ENCODE measurements around the gene FOXO3.
"Not testable (repeated sequence)": the region's sequence is repeated elsewhere in the genome, so short reads cannot be mapped to it uniquely, and the experiment has no call there.

Gene FOXO3

DNA sequence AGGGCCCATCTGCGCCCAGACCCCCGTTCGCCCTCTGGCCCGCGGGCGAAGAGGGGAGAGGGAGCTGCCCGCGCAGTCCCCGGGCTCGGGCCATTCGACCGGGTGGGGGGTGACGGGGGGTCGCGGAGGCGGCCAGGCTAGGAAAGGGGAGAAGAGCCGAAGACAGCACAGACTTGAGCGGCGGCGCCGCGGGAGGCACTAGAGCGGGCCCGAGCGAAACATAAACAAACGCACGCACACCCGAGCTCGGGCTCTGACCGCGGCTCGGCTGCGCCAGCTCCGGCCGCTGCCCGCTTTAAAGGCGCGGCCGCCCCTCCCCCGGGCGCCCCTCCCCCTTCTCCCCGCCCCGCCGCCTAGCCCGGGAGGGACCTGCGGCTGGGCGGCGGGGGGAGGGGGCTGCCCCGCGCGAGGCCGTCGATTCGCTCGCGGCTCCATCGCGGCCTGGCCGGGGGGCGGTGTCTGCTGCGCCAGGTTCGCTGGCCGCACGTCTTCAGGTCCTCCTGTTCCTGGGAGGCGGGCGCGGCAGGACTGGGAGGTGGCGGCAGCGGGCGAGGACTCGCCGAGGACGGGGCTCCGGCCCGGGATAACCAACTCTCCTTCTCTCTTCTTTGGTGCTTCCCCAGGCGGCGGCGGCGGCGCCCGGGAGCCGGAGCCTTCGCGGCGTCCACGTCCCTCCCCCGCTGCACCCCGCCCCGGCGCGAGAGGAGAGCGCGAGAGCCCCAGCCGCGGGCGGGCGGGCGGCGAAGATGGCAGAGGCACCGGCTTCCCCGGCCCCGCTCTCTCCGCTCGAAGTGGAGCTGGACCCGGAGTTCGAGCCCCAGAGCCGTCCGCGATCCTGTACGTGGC is at the start of gene FOXO3:
Gene FOXO3 (plus strand): TSS at position 455 of the 846 bp plus-strand sequence. CDS start 292 bp downstream, at position 747.
- peak; percentile 34 for DNase-seq (ENCODE audit: low read depth)

- no peak for DNase-seq (ENCODE audit: low read depth)
These were observed 41.8 kb upstream of the FOXO3 start for GRCh38 chr6:108518714-108519576.

- no peak for DNase-seq (ENCODE audit: low read depth)
These were observed 39.1 kb upstream of the FOXO3 start for GRCh38 chr6:108521616-108522107.

DNA sequence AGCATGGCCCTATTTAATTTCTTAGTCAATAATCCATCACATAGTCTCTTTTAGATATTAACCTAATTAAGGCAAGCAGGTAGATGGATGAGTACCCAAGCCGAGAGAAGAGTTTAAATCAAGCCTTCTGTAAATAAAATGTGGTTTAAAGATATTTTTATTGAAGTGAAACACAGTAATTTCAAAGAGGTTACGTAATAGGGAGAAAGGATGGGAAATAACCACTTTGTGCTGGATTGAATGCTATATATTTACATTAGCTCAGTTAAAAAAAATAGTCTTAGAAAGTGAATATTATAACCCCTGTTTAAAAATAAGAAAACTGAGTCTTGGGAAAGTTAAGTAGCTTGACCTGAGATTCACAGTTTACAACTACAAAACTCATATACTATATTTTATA is 37.0 kb upstream of the FOXO3 start:
- no peak for DNase-seq (ENCODE audit: low read depth)

GRCh38 chr6:108524528-108525248 is 36.0 kb upstream of the FOXO3 start:
- no peak for DNase-seq (ENCODE audit: low read depth)

DNA sequence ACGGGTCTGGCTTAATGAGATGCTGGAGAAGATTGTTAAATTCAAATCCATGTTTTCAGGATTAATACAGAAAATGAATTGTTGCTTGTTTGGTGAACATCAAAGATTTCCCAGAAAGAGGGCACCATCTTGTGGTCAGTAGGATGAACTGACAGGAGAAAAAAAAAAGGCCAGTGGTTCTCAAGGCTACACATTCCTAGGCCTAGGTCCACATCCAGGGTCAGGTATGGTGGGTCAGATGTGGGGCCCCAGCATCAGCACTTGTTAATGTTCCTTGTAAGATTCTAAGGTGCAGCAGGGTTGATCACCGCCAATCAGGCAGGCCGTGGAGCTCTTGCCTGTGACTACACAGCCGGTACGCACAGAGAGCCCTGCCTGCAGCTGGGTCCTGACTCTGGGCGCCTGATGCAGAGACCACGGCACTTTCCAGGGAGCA is 34.0 kb upstream of the FOXO3 start:
- DNase-seq (ENCODE audit: low read depth) = no peak

DNA sequence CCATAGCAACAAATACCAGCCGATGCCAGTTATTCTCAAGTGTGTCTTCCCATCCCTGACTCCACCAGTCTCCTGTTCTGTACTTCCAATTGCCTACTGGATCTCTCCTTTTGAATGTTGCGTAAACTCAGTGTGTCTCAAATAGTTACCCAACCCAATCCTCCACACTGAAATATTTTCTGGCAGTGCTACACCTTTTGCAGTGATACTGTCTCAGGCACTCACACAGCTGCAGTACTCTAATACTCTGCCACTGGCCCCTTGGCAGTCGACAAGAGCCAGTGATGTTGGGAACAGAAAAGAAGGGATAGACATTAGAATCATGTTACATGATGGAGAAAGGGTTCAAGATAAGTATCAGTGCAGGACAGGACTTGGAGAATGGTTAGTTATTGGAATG is 31.8 kb upstream of the FOXO3 start:
- DNase-seq (ENCODE audit: low read depth) = no peak

GRCh38 chr6:108531332-108531731 is 29.4 kb upstream of the FOXO3 start:
- no peak for DNase-seq (ENCODE audit: low read depth)

GRCh38 chr6:108535114-108535742 is 25.5 kb upstream of the FOXO3 start:
- DNase-seq (ENCODE audit: low read depth) = no peak

GRCh38 chr6:108535920-108536535 is 24.7 kb upstream of the FOXO3 start:
- not testable (repeated sequence) for DNase-seq (ENCODE audit: low read depth)

GRCh38 chr6:108541843-108542759 is 18.6 kb upstream of the FOXO3 start:
- no peak for DNase-seq (ENCODE audit: low read depth)

DNA sequence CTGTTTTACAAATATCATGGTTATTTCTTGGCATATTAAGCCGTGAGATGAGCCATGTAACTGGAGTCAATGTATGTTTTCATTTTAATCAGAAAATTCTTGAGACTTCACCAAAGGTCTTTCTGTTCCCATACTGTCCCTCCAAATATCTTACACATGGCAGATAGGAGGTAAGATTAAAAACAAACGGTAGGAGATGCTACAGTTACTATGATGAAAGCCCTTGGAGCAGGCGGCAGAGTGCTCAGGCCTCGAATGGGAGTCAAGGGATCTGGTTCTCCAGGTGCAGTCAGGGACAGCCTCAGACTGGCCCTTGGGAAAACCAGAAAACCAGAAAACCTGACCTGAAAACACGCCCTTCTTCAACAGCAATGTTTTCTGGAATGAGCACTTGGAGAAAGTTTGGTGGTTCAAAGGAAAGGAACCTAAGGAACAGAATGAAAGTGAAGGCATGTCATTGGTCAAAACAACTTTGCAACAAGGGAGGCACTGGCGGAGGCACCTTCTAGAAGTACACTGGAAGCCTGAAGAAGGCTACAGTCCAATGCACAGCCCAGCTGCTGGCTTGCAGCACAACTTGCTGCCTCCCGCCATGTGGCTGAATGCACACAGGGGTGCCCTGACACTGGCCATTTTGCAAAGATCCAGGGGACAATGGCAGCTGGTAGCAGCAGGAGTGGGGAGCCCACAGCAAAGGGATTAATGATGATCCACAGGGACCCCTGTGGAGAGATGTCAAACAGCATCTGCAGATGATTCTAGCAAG is 17.4 kb upstream of the FOXO3 start:
- no peak for DNase-seq (ENCODE audit: low read depth)

GRCh38 chr6:108544606-108545005 is 16.1 kb upstream of the FOXO3 start:
- no peak for DNase-seq (ENCODE audit: low read depth)

- no peak for DNase-seq (ENCODE audit: low read depth)
These were observed 14.4 kb upstream of the FOXO3 start for GRCh38 chr6:108546079-108547049.

GRCh38 chr6:108549241-108549640 is 11.5 kb upstream of the FOXO3 start:
- no peak for DNase-seq (ENCODE audit: low read depth)

- DNase-seq (ENCODE audit: low read depth) = no peak
These were observed 11.0 kb upstream of the FOXO3 start for GRCh38 chr6:108549741-108550140.

GRCh38 chr6:108550256-108550655 is 10.5 kb upstream of the FOXO3 start:
- no peak for DNase-seq (ENCODE audit: low read depth)

DNA sequence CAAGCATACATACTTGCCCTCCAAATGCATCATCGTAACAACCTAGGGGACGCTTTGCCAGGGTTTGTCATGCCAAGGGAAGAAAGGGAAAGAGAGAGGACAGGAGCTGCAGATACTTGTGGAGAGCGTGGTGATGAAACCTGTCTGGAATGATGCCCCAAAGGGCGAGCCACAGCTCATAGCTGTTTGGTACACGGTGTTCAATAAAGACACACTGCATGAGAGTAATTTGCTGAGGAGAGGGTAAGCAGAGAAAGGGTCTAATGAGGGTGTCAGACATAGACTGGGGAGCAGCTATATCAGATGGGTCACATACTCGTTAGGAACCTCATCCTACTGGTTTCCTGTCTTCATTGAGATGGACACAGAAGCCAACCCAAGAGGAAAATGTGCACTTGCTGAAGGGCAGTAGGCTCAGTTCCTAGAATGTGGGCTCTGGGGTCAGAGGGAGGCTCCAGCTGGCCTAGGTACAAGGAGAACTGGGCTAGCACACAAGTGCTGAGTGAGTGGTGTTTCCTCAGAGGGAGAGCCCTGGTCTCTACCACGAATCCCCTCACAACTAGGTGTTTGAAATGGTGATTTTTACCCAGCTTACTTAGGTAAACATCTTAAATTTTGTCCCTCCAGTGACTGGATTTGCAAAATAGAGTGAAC is 5.2 kb upstream of the FOXO3 start:
- no peak for DNase-seq (ENCODE audit: low read depth)
